HepG2 (cell line): ENCODE measurements around the gene ARFGEF3. TPM values are rescaled to one million over a fixed set of nuclear protein-coding genes. Genes with fewer than 3 reads are reported as not detected.

Experiments used
- ATAC-seq: fragments of 200-7000 bp; cut with Tn5 transposase; 3 replicates; pipeline ENCODE4 v1.9.1; 2020; ENCODE audit warnings: mild to moderate bottlenecking, moderate library complexity
- BruUV-seq: library from RNA; stranded (reverse); fragments of 400-500 nt; replicated peaks from 2 replicates; lab custom pipeline; 2021; lab: Mats Ljungman, UMichigan
- CTCF ChIA-PET: fragments of 300-600 bp; formaldehyde crosslinking; extraction: SDS; loops from one replicate; lab custom pipeline; 2021; ENCODE audit warnings: low total read pairs, inconsistent platforms, low intra/inter-chr PET ratio; lab: Yijun Ruan, JAX
- POLR2A ChIA-PET: fragments of 350-600 bp; sonication (Branson Sonifier 250); formaldehyde crosslinking; loops from one replicate; lab custom pipeline; 2020; ENCODE audit warnings: antibody characterized with exemption, inconsistent platforms; lab: Yijun Ruan, JAX
- DNase-seq: peaks from one replicate; pipeline ENCODE4 v3.0.0-alpha.2; 2015; ENCODE audit warnings: low spot score
- FAIRE-seq: peaks from 3 replicates; lab custom pipeline; 2011; peaks lifted over from hg19 to GRCh38; lab: Jason Lieb, UNC
- H2AFZ ChIP-seq: one replicate; pipeline ENCODE4 v1.6.1; 2011; ENCODE audit warnings: low read length, inconsistent platforms
- H3K27ac ChIP-seq: fragments of 300-600 bp; 3 replicates; pipeline ENCODE4 v1.8.0; 2011; ENCODE audit warnings: mixed run types, mild to moderate bottlenecking, mixed read lengths, low read length, inconsistent platforms; ENCODE audit not compliant: insufficient read depth; ENCODE audit errors: extremely low read length
- H3K27me3 ChIP-seq, 2 experiments: fragments of 200-600 bp in 1 of 2; 2 replicates in 1 of 2; 3 replicates in 1 of 2; pipeline versions ENCODE4 v1.6.0 to v1.8.0; 2011; ENCODE audit warnings: low read length in 2 of 2, mild to moderate bottlenecking in 2 of 2, moderate library complexity in 2 of 2, inconsistent platforms in 1 of 2; ENCODE audit not compliant: insufficient read depth in 2 of 2, control insufficient read depth in 1 of 2
- H3K36me3 ChIP-seq, 2 experiments: fragments of 200-600 bp in 1 of 2; replicated peaks in 1 of 2; 2 replicates in 1 of 2; 3 replicates in 1 of 2; pipeline versions ENCODE4 v1.5.1 to v1.8.0; 2011; ENCODE audit warnings: low read length in 2 of 2, inconsistent platforms in 1 of 2; ENCODE audit not compliant: insufficient read depth in 2 of 2, control insufficient read depth in 1 of 2
- H3K4me1 ChIP-seq: 2 replicates; pipeline ENCODE4 v1.5.1; 2012; ENCODE audit warnings: low read length, inconsistent platforms; ENCODE audit not compliant: insufficient read depth
- H3K4me2 ChIP-seq: 2 replicates; pipeline ENCODE4 v1.6.0; 2011; ENCODE audit warnings: low read depth, low read length, inconsistent platforms
- H3K4me3 ChIP-seq, 3 experiments: fragments of 200-600 bp in 1 of 3; sonication (generic), shearing (Covaris generic) in 1 of 3; replicated peaks in 1 of 3; 2 replicates each; pipeline ENCODE4 v1.5.1; 2011 to 2016; ENCODE audit warnings: low read length in 3 of 3, inconsistent platforms in 2 of 3, low read depth in 2 of 3, mild to moderate bottlenecking in 2 of 3, control low read depth in 1 of 3, mixed read lengths in 1 of 3; ENCODE audit not compliant: insufficient read depth in 1 of 3
- H3K79me2 ChIP-seq: one replicate; pipeline ENCODE4 v1.6.1; 2011; ENCODE audit warnings: low read length, inconsistent platforms; ENCODE audit not compliant: insufficient read depth
- H3K9ac ChIP-seq: 2 replicates; pipeline ENCODE4 v1.6.0; 2011; ENCODE audit warnings: mild to moderate bottlenecking, low read depth, low read length, inconsistent platforms; ENCODE audit not compliant: insufficient read depth
- H3K9me3 ChIP-seq: 2 replicates; pipeline ENCODE4 v1.5.1; 2012; ENCODE audit warnings: mild to moderate bottlenecking, low read length
- H4K20me1 ChIP-seq: 2 replicates; pipeline ENCODE4 v1.6.0; 2011; ENCODE audit warnings: inconsistent platforms, mild to moderate bottlenecking, low read length, moderate library complexity; ENCODE audit not compliant: insufficient read depth
- ATM ChIP-seq: fragments of 450-650 bp; IDR thresholded peaks from 2 replicates; pipeline ENCODE4 v1.7.1; 2017; ENCODE audit warnings: mild to moderate bottlenecking, borderline replicate concordance
- CEBPB ChIP-seq: IDR thresholded peaks from 2 replicates; pipeline ENCODE4 v1.6.1; 2011; ENCODE audit warnings: low read depth, low read length, improper control_type of control experiment, borderline replicate concordance
- CERS6 ChIP-seq: sonication (generic); formaldehyde crosslinking; IDR thresholded peaks from 2 replicates; pipeline ENCODE4 v1.5.0; 2020; ENCODE audit warnings: missing genetic modification reagents
- CREBL2 ChIP-seq: sonication (generic); formaldehyde crosslinking; IDR thresholded peaks from 2 replicates; pipeline ENCODE4 v1.8.1; 2023; ENCODE audit warnings: missing genetic modification reagents, mild to moderate bottlenecking, borderline replicate concordance
- FOXP1 ChIP-seq, 2 experiments: fragments of 450-650 bp in 1 of 2; IDR thresholded peaks; 2 replicates each; pipeline ENCODE4 v1.6.1; 2017 to 2018; ENCODE audit warnings: antibody characterized with exemption in 1 of 2
- JUN ChIP-seq: sonication (generic); formaldehyde crosslinking; IDR thresholded peaks from 2 replicates; pipeline ENCODE4 v1.4.0; 2020; ENCODE audit warnings: mild to moderate bottlenecking, missing genetic modification reagents
- LRRFIP1 ChIP-seq: sonication (generic); formaldehyde crosslinking; conservative IDR thresholded peaks from 2 replicates; pipeline ENCODE4 v1.4.0; 2020; ENCODE audit warnings: missing genetic modification reagents
- MAFF ChIP-seq: IDR thresholded peaks from 2 replicates; pipeline ENCODE4 v1.6.1; 2011; ENCODE audit warnings: low read depth, low read length, improper control_type of control experiment
- NFIB ChIP-seq: sonication (generic); formaldehyde crosslinking; IDR thresholded peaks from 2 replicates; pipeline ENCODE4 v1.9.0; 2021; ENCODE audit warnings: missing genetic modification reagents, mild to moderate bottlenecking, borderline replicate concordance
- PRPF4 ChIP-seq: fragments of 200-400 bp; formaldehyde crosslinking; IDR thresholded peaks from 2 replicates; pipeline ENCODE4 v1.6.1; 2016; ENCODE audit warnings: low read length, low read depth; ENCODE audit not compliant: poor library complexity, severe bottlenecking
- RBAK ChIP-seq: sonication (generic); formaldehyde crosslinking; IDR thresholded peaks from 2 replicates; pipeline ENCODE4 v1.5.1; 2020; ENCODE audit warnings: mild to moderate bottlenecking, missing genetic modification reagents
- REL ChIP-seq: sonication (generic); formaldehyde crosslinking; conservative IDR thresholded peaks from 2 replicates; pipeline ENCODE4 v1.8.0; 2022; ENCODE audit warnings: mild to moderate bottlenecking, missing genetic modification reagents, moderate library complexity
- SPEN ChIP-seq: sonication (generic); formaldehyde crosslinking; IDR thresholded peaks from 2 replicates; pipeline ENCODE4 v1.5.1; 2020; ENCODE audit warnings: low read depth, mild to moderate bottlenecking, missing genetic modification reagents
- SYNCRIP ChIP-seq: fragments of 200-400 bp; formaldehyde crosslinking; IDR thresholded peaks from 2 replicates; pipeline ENCODE4 v1.6.1; 2018; ENCODE audit warnings: mild to moderate bottlenecking, low read depth, low read length; ENCODE audit not compliant: insufficient read depth
- ZFX ChIP-seq: sonication (generic); formaldehyde crosslinking; IDR thresholded peaks from 2 replicates; pipeline ENCODE4 v1.4.0; 2020; ENCODE audit warnings: mild to moderate bottlenecking, low read depth, missing genetic modification reagents, moderate library complexity
- ZNF558 ChIP-seq: sonication (generic); formaldehyde crosslinking; IDR thresholded peaks from 2 replicates; pipeline ENCODE4 v1.9.0; 2022; ENCODE audit warnings: mild to moderate bottlenecking, missing genetic modification reagents, borderline replicate concordance
- ZNF572 ChIP-seq: sonication (generic); formaldehyde crosslinking; IDR thresholded peaks from 2 replicates; pipeline ENCODE4 v1.5.1; 2020; ENCODE audit warnings: mild to moderate bottlenecking, missing genetic modification reagents
- WGBS: methylation state at CpG from one replicate; pipeline ENCODE4 v1.1.6; 2017; ENCODE audit warnings: low lambda C conversion rate; 5-methylcytosine and 5-hydroxymethylcytosine counted together
- in situ Hi-C: cut with HindIII; loops from 2 replicates; pipeline ENCODE4 v1.10.0; 2017; ENCODE audit warnings: low pct_unique_long_range_greater_than_20kb; ENCODE audit not compliant: extremely low pct_ligation_motif_present
- intact Hi-C: fragments of 100-400 bp; cut with micrococcal nuclease; formaldehyde crosslinking; loops from one replicate; pipeline ENCODE4 v1.10.0; 2022; ENCODE audit not compliant: unreplicated experiment
- polyA plus RNA-seq, 8 experiments: library from polyadenylated mRNA; depleted of rRNA in 3 of 8; stranded (reverse) in 7 of 8; unstranded in 1 of 8; fragments of >200 nt; fragmentation: Illumina TruSeq in 4 of 8; extraction: Trizol in 4 of 8; gene quantifications; 2 replicates each; pipeline versions ENCODE4 v1.2.1 to v1.2.3, GENCODE V29; 2011 to 2016; ENCODE audit warnings: low read depth in 4 of 8, missing spikeins in 1 of 8, mixed read lengths in 1 of 8; ENCODE audit not compliant: insufficient read depth in 1 of 8
- total RNA-seq, 5 experiments: library from RNA; depleted of rRNA; stranded (reverse); fragments of >200 nt; fragmentation: Illumina TruSeq; extraction: Trizol; gene quantifications; 2 replicates each; pipeline ENCODE4 v1.2.3, GENCODE V29; 2016; ENCODE audit warnings: low read depth in 1 of 5

ARFGEF3 gene
- total and polyA plus RNA-seq, 2 of the 13 experiments (the other 11 are each of a cell fraction or from before 2014, with no cell fraction given) = 0.60 to 2.6 TPM

- Histone ChIP-seq H3K4me3 (no peak overlapping the region), H3K27me3 (no peaks in the 10 kb centered on the region), H3K27ac (no peak overlapping the region), H3K36me3 (no peaks in the 10 kb centered on the region), H3K79me2 (no peaks in the 10 kb centered on the region), H2AFZ (no peak overlapping the region), H3K9me3 (no peaks in the 10 kb centered on the region), H3K4me1 (peaks cover 12% of the 10 kb centered on the region), H3K4me2 (no peak overlapping the region), H4K20me1 (no peaks in the 10 kb centered on the region), H3K9ac (no peak overlapping the region)
- DNase-seq (no peak), ATAC-seq (peak; percentile 41; the same call in 1 of the 3 replicates), FAIRE-seq (peak; percentile 4)
- ChIA-PET POLR2A (interaction anchor here (0.7 kb wide), 1 partner anchor 17 kb away, joined by 3 read pairs; no protein-coding TSS in a partner anchor), CTCF (no interaction called here)
- TF ChIP-seq PRPF4 = no peak
- TF ChIP-seq CEBPB = no peak
- TF ChIP-seq NFIB (CRISPR knock-in tag) = no peak
- no peak for TF ChIP-seq ZFX (CRISPR knock-in tag)
- no peak for TF ChIP-seq CERS6 (CRISPR knock-in tag)
- no peak for TF ChIP-seq LRRFIP1
- TF ChIP-seq SYNCRIP = no peak
- no peak for TF ChIP-seq CREBL2 (CRISPR knock-in tag)
- TF ChIP-seq ZNF558 (CRISPR knock-in tag) = no peak
- TF ChIP-seq REL (CRISPR knock-in tag) = no peak
- no peak for TF ChIP-seq ZNF572 (CRISPR knock-in tag)
- TF ChIP-seq MAFF = no peak
- TF ChIP-seq SPEN (CRISPR knock-in tag) = no peak
- no peak for TF ChIP-seq ATM
- TF ChIP-seq JUN (CRISPR knock-in tag) = no peak
- no peak for TF ChIP-seq FOXP1 (IDR thresholded peaks at IDR 0.05)
- no peak for TF ChIP-seq FOXP1 (CRISPR knock-in tag; IDR thresholded peaks at IDR 0.05)
- no peak for TF ChIP-seq RBAK
- in situ Hi-C loops (no loop called here), intact Hi-C loops (no loop called here)
- no TSS peak for BruUV-seq
- 29% methylated on average over 9 of the region's 9 CpGs for whole genome bisulfite sequencing
Observed at GRCh38 chr6:138370631-138371451, 209.1 kb downstream of the ARFGEF3 start.
